A549 treated with DMSO at 1 μM for 4 hours (cell line): ENCODE data around the gene USB1. TPM values are rescaled to one million over a fixed set of nuclear protein-coding genes. Genes with fewer than 3 reads are reported as not detected.

Source experiments
- total RNA-seq: library from RNA; stranded (reverse); fragments of 200-300 nt; extraction: Qiagen RNA extraction; gene quantifications from 5 replicates; pipeline ENCODE4 v1.2.3, GENCODE V29; 2022; ENCODE audit warnings: low read depth

USB1 gene
- total RNA-seq: 96.0 to 105 TPM (median 101 TPM) in 5 replicates

GRCh38 chr16:58000706-58001676 is at the start of gene USB1:
Gene USB1, plus strand, starts transcription at chr16:58001407. Its CDS starts 77 bp downstream, at chr16:58001484.

GRCh38 chr16:57970970-57971369 is 30.2 kb upstream of the USB1 start, which contains the start of gene CNGB1:
Gene CNGB1, minus strand, starts transcription at chr16:57971128. Its CDS starts 3,842 bp downstream, at chr16:57967286.

GRCh38 chr16:57999971-58000705 is 1.1 kb upstream of the USB1 start, which contains the start of gene ZNF319:
Gene ZNF319, minus strand, starts transcription at chr16:58000672. Its CDS starts 2,407 bp downstream, at chr16:57998265.

GRCh38 chr16:58025351-58026138 is 24.3 kb downstream of the USB1 start, which contains the start of gene MMP15:
Gene MMP15, plus strand, starts transcription at chr16:58025754. Its CDS starts 597 bp downstream, at chr16:58026351.

Other genes starting within 250 kb of the USB1 start
- gene KIFC3, start 198.9 kb upstream of the USB1 start, total RNA-seq: 161 to 215 TPM (median 203 TPM) in 5 replicates
- gene CNGB1, start 30.3 kb upstream of the USB1 start, total RNA-seq: 0.08 to 0.39 TPM (median 0.09 TPM) in 5 replicates
- 12.7 to 18.1 TPM (median 17.5 TPM) in 5 replicates for gene ZNF319, start 735 bp upstream of the USB1 start, total RNA-seq
- 14.7 to 20.7 TPM (median 18.8 TPM) in 5 replicates for gene MMP15, start 24.3 kb downstream of the USB1 start, total RNA-seq
- 53.2 to 58.9 TPM (median 55.5 TPM) in 5 replicates for gene CFAP20, start 128.0 kb downstream of the USB1 start, total RNA-seq
- 56.8 to 67.3 TPM (median 64.4 TPM) in 5 replicates for gene CSNK2A2, start 196.7 kb downstream of the USB1 start, total RNA-seq